HG02642 (cell line): ENCODE data around the gene ATP6V1G1.
A peak's percentile ranks its signal among the peaks of the same experiment; 100 is the strongest.
"Not testable (repeated sequence)": the region's sequence is repeated elsewhere in the genome, so short reads cannot be mapped to it uniquely, and the experiment has no call there.

Source experiments
- ATAC-seq: cut with Tn5 transposase; IDR thresholded peaks from one replicate; pipeline ENCODE4 v1.9.1; 2021; ENCODE audit warnings: mild to moderate bottlenecking; ENCODE audit not compliant: unreplicated experiment, poor library complexity

ATP6V1G1 gene

GRCh38 chr9:114576779-114577178 lies 10.8 kb upstream of the ATP6V1G1 start:
- ATAC-seq: not testable (repeated sequence)

GRCh38 chr9:114578134-114578533 lies 9.4 kb upstream of the ATP6V1G1 start:
- not testable (repeated sequence) for ATAC-seq

GRCh38 chr9:114580609-114581193 lies 6.9 kb upstream of the ATP6V1G1 start:
- no peak for ATAC-seq

GRCh38 chr9:114583371-114584155 lies 4.0 kb upstream of the ATP6V1G1 start:
- no peak for ATAC-seq

- no peak for ATAC-seq
Observed at GRCh38 chr9:114588210-114588609, 641 bp downstream of the ATP6V1G1 start.

GRCh38 chr9:114588651-114589526 lies 1.3 kb downstream of the ATP6V1G1 start:
- no peak for ATAC-seq

GRCh38 chr9:114590328-114590727 lies 2.8 kb downstream of the ATP6V1G1 start:
- no peak for ATAC-seq

GRCh38 chr9:114591291-114591787 lies 3.8 kb downstream of the ATP6V1G1 start:
- ATAC-seq: no peak

GRCh38 chr9:114591849-114592248 lies 4.3 kb downstream of the ATP6V1G1 start:
- ATAC-seq: no peak

- ATAC-seq: no peak
Observed at GRCh38 chr9:114592356-114592755, 4.8 kb downstream of the ATP6V1G1 start.

- no peak for ATAC-seq
Observed at GRCh38 chr9:114594136-114594535, 6.6 kb downstream of the ATP6V1G1 start.

GRCh38 chr9:114600502-114601248 lies 13.1 kb downstream of the ATP6V1G1 start:
- ATAC-seq: not testable (repeated sequence)

- not testable (repeated sequence) for ATAC-seq
Observed at GRCh38 chr9:114601787-114602186, 14.2 kb downstream of the ATP6V1G1 start.

- no peak for ATAC-seq
Observed at GRCh38 chr9:114602620-114603019, 15.1 kb downstream of the ATP6V1G1 start.

GRCh38 chr9:114603248-114603647 lies 15.7 kb downstream of the ATP6V1G1 start:
- ATAC-seq: no peak

GRCh38 chr9:114604989-114605388 lies 17.4 kb downstream of the ATP6V1G1 start:
- no peak for ATAC-seq

- no peak for ATAC-seq
Observed at GRCh38 chr9:114606068-114606467, 18.5 kb downstream of the ATP6V1G1 start.

GRCh38 chr9:114606597-114607207 lies 19.1 kb downstream of the ATP6V1G1 start:
- ATAC-seq: no peak

- ATAC-seq: peak; percentile 47
Observed at GRCh38 chr9:114607671-114608524, 20.3 kb downstream of the ATP6V1G1 start.
